GM21367 (cell line): Measurements from ENCODE around the gene MYT1.

ENCODE experiments used
- ATAC-seq: cut with Tn5 transposase; IDR thresholded peaks from one replicate; pipeline ENCODE4 v1.9.1; 2021; ENCODE audit not compliant: unreplicated experiment

The MYT1 gene

DNA sequence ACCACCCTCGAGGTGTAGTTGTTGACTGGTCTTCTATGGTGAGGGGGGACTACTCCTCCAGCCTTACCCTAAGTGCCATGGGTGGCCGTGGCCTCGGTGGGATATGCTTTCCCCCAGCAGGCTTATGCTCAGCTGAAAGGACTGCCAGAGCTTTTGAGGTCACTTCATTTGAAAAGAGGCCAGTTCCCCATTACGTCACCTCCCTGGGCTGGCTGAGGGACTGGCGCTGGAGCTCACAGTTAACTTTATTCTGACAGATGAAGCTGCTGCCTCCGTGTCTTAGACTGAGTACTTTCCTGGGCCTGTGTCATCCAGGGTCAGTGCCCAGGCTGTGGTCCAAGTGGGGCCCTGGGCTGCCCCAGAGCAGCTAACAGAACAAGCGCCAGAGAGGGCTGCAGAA, 48.5 kb downstream of the MYT1 start:
- ATAC-seq, result no peak

- no peak for ATAC-seq
These were observed 49.9 kb downstream of the MYT1 start for GRCh38 chr20:64214113-64214512.

DNA sequence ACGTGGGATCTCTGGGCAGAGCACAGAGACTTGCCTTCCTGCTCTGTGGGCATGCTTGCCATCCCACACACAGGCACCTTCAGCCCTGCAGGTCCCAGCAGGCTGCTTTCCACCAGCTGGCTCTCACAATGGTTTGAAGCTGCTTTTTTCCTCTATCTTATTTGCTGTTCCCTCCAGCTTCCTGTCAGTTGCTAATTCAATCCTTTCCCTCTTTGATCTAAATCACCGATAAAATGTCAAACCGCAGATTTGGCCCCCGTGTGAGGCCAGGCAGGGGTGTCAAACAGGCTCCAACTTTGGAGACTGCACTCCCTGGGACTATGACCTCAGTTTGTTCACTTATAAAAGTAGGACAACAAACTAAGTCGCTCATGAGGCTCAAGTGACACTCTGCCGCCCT, 50.7 kb downstream of the MYT1 start:
- no peak for ATAC-seq

- no peak for ATAC-seq
These were observed 51.8 kb downstream of the MYT1 start for GRCh38 chr20:64216036-64216435.

GRCh38 chr20:64216910-64217309, 52.7 kb downstream of the MYT1 start:
- ATAC-seq, result no peak

GRCh38 chr20:64217539-64218221, 53.4 kb downstream of the MYT1 start:
- ATAC-seq, result no peak

GRCh38 chr20:64219202-64219601, 55.0 kb downstream of the MYT1 start:
- ATAC-seq, result no peak

DNA sequence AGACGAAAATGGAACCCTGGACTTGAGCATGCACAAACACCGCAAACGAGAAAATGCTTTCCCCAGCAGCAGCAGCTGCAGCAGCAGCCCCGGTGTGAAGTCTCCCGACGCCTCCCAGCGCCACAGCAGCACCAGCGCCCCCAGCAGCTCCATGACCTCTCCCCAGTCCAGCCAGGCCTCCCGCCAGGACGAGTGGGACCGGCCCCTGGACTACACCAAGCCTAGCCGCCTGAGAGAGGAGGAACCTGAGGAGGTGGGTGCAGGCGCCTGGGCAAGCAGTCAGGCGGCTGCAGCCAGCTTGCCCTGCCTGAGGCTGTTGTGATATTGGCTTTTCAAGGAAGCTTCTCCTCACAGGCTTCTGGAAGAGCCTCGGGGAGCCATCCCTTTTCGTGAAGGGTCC, 55.5 kb downstream of the MYT1 start:
- ATAC-seq, result no peak

- no peak for ATAC-seq
These were observed 56.2 kb downstream of the MYT1 start for GRCh38 chr20:64220420-64220819.

- ATAC-seq, result no peak
These were observed 56.8 kb downstream of the MYT1 start for GRCh38 chr20:64220891-64221527.

DNA sequence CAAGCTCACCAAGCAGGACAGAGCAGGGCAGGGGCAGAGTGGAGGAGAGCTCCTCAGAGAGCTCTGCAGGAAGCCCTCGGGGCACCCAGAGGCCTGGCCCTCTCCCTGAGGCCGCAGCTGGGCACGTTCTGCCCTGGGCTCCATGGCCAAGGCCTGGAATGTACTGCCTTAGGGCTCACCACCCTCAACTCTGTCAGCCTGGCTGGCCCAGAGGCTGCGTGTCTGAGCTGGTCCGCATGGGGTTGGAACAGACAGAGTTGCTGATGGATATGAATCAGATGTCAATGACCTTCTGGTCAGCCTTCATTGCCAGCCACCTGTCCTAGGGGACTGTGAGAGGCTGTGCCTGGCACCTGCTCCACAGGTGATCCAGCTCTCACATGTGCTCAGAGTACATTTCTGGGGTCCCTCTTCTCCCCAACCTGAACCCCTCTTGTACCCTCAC, 58.1 kb downstream of the MYT1 start:
- no peak for ATAC-seq

GRCh38 chr20:64222851-64223525, 58.7 kb downstream of the MYT1 start:
- no peak for ATAC-seq

DNA sequence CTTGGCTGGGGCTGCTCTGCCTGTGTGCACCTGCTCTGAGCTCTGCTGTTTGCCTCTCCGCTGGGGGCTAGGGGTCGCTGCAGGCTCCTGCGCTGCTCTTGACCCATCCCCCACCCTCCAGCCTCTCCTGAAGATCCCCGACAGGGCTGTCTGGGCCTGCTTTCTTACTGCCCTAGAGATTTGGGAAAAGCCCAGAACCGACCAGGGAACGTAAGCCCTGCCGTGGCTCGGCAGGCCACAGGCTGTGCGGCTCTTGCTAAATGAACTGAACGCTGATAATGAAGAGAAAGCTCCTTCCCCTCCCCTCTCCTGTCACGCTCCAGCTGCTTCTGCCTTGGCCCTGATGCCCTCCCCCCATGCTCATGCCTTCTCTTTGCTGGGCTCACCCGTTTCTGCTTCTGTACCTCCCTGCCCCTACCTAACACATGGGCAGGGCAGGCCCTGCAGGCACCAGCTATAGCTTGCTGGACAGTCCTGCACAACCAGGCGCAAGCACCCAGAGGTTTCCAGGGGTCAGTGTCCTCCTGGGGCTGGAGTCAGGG, 59.3 kb downstream of the MYT1 start:
- ATAC-seq, result no peak

DNA sequence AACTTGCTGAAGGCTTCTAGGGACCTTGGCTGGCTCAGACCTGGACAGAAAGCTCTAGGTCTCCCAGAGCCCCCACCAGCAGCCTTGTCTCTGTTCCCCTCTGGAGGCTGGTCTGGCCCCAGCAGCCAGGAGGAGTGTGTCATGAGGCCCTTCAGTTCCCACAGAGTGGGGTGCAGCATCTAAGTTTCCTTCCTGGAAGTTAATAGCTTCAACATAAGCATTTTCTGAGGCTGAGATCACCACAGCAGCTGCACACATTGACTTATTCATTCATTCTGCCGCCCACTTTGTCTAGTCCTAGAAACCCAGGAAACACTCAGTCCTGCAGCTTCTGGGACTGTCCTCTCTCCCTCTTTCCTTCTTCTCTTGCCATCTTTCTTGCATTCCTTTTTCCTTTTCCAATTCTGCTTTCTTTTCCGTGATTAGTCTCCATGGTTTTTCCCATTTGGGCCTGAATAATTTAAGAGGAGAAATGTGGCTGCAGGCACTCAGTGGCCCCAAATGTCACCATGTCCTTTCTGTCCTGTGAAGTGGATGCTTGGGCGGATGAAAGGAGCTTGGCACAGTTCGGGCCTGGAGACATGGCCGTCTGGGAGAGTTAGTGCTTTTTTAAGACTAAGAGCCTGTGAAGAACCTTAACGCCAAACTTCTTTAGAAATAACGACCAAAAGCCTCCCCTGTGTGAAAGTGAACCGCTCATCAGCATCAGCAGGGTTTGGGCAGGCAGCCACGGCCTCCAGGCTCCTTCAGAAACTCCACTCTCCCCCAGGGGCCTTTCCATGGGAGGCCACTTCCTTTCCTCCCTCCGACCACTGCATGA, 60.3 kb downstream of the MYT1 start:
- ATAC-seq, result no peak

DNA sequence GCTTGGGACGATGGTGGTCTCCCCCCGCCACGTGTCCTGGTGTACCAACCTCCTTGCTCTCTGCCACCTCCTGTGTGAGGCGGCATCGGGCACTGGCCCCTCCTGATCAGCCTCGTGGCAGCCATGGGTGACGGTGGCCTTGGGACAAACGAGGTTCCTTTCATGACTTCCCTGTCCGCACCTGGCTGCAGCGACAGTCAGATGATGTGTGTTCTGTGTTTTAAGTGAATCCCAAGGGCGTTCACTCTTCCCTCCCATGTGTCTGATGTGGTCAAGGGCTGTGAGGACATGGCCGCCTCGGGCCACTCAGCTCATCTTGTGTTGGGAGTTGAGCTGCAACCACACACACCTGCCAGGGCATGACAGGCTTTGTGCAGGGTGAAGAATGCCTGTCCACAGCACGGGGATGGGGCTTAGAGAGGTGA, 60.9 kb downstream of the MYT1 start:
- no peak for ATAC-seq

DNA sequence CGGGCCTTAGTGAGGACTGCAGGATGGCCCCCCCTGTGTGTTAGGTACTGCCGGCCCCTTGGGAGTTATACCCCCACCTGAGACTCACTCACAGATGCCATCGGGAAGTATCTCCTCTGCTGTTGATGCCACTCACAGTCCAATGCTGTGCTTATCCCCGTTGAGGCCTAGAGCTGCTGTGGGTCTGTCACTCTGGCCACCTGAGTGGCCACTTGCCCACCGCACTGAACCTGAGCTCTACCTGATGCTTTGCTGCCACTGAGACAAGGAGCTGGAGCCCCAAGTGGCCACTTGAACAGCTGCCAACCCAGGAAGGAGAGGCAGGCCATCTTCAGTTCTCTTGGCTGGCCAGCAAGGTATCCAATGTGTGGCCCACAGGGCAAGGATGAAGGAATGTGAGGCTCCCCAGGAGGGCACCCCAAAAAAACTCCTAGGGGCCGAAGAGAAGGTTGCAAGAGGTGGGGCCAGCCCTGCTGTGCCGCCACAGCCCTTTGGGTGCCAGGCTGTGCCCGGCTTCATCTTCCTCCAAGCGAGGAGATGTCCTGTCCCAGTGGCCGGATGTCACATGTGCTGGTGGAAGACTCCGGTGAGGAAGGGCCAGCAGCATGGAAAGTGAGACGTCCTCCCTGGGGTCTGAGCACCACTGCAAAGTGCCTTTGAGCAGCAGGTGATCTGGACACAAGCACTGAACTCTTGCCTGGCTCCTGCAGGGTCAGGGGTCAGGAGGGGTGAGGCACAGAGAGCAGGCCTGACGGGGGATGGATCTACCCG, 61.8 kb downstream of the MYT1 start:
- ATAC-seq, result no peak

- no peak for ATAC-seq
These were observed 62.7 kb downstream of the MYT1 start for GRCh38 chr20:64226686-64227580.

GRCh38 chr20:64228086-64228653, 63.9 kb downstream of the MYT1 start:
- no peak for ATAC-seq
